Jurkat, Clone E6-1 (cell line): ENCODE data around the gene TFEB. TPM values are rescaled to one million over a fixed set of nuclear protein-coding genes. Genes with fewer than 3 reads are reported as not detected.
A peak's percentile ranks its signal among the peaks of the same experiment; 100 is the strongest.

Source experiments
- DNase-seq: peaks from one replicate; pipeline ENCODE4 v3.0.0-alpha.2; 2011; ENCODE audit warnings: low read depth, low spot score
- H3K4me3 ChIP-seq: 2 replicates; pipeline ENCODE4 v1.5.1; 2011; ENCODE audit warnings: mild to moderate bottlenecking, low read length, control low read depth, moderate library complexity
- polyA plus RNA-seq: library from polyadenylated mRNA; unstranded; fragments of >200 nt; gene quantifications from one replicate; pipeline ENCODE4 v1.2.1, GENCODE V29; 2012; ENCODE audit warnings: missing spikeins; ENCODE audit not compliant: insufficient read length, insufficient read depth

Gene TFEB
- 6.3 TPM for polyA plus RNA-seq

DNA sequence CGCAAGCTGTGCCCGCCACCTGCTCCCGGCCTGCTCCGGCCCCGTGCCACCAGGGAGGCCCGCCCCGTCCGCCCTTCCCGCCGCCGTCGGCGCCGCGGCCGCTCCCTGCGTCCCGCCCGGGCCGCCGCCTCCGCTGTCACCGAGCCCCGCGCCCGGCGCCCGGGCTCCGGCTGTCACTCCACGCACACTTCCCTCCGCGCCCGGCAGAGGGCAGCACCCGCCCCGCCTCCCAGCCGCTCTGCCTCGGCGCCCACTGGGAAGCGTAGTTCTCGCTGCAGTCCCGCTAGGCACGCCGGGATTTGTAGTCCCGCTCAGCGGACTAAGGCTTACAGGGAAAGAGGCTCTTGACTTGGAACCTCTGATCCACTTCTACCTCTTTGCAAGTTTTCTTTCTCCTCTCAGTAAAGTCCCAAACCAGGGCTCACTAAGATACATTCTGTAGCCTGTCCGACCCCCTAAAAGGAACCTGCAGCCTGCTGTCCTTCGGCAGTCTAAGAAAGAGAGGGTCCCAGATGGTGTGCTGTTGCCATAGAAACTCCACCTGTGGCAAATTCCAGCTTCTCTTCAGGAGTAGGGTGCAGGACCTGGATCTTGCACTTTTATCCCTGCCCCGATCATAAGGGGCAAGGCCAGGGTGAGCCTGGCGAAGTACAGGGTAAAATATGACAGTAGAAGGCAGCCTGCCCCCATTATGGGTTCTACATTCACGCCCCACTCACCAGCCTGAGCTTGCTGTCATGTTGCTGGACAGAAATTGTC, at the start of gene TFEB:
TFEB (minus strand) TSS at position 182 of the 759 bp plus-strand sequence. CDS start 44,395 bp downstream, outside the sequence.
- H3K4me3 ChIP-seq, result peak within 1 kb of the TSS; percentile 65
- DNase-seq, result peak; percentile 80

DNA sequence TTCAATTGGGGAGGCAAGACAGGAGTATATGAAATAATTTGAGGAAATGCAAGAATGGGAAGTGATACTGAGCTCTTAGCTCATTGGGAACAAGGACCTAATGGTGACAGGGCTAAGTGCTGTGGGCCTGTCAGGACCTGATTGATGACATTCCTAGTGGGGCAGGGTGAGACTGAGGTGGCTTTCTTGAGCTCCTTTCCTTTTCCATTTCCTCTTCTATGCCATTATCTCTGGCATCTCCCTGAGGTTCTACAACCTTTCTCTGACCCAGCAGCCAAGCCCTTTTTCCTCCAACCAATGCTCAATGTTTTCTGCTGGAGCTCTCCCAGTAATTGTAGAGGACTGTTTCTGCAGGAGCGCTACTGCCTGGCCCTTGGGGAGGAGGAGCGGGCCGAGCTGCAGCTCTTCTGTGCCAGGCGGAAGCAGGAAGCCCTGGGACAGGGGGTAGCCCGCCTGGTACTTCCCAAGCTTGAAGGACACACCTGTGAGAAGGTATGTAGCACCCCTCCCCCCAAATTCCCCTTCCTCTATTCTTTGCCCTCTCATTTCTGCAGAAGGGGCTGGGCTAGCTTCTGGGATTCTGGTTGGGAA, 49.3 kb upstream of the TFEB start:
- H3K4me3 ChIP-seq, result no peak overlapping the region
- no peak for DNase-seq

DNA sequence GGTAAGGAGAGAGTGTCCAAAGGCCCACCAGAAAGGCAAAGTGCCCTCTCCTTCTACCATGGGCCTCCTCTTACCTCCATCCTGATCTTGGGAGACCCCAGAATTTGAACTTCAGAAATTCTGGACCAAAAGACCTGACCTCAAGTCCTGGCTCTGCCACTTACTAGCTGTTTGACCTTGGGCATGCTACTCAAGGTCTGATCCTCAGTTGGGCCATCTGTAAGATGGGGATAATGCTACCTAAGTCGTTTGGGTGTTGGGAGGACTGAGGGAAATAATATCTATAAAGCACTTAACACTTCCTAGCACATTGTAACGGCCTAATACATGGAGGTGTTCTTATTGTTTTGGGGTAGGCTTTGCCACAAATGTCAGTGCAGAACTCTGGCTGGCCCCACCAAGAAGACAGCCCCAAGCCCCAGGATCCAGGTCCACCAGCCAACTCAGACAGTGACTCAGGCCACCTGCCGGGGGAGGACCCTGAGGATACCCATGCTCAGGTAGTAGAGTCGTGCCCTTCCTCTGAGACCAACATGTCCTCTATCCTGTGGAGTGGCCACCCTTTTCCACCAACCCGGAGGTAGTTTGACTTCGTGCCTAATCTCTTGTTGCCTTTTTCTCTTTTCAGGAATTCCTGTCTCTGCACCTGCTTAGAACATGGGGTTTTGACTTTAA, 47.8 kb upstream of the TFEB start:
- no peak overlapping the region for H3K4me3 ChIP-seq
- DNase-seq, result no peak

DNA sequence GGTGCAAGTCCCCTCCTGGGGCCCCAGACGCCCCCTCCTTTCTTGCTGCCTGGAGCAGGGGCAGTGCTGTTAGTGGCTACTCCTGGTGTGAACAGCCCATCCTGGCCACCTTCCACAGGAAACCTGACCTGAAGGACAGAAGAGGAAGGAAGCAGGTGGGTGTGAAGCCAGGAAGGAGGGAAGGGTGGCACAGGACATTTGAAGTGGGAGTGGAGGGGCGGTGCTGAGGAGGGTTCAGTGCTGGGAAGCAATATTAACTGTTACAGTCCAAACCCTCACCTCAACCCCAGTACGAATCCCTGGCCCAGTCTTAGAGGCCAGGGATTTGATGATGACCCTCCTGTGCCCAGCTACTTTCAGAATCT, 45.9 kb upstream of the TFEB start:
- no peak overlapping the region for H3K4me3 ChIP-seq

DNA sequence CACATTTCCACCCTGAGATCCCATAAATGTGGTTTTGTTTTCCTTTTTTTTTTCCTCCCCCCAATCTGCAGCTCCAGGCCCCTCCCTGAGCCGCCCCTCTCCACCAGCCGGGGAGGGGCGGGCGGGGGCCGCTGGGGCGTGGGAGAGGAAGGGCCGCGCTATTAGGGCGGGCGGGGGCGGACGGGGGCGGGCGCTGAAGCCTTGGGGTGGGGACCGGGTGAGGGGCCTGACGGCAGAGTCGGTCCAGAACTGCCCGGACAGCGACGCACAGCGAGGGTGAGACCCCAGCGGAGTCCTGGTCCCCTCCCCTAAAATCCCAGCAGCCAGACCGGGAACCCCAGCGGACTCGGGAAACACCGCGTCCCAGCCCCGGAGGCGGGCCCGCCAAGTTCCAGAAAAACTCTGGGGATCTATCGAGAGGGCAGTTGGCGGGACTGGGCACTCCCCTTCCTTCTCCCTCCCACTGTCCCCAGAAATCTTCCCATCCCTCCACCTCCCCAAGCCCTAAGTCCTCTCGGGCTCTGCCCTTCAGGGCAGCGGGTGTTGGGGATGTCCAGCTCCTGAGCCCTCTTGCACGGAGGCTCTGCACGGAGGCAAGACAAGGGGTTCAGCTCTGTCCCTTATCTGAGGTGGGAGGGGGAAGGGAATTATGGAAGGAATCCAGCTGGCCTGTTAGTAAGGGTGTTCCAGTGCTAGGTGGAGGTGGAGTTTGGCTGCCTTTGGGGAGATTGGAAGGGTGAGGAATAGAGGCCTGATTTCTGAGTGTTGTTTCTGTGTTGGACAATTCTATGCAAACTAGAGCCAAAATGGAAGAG, 45.4 kb upstream of the TFEB start, which contains the start of gene PRICKLE4:
PRICKLE4 (plus strand) TSS at position 232 of the 815 bp plus-strand sequence. CDS start 2,692 bp downstream, outside the sequence.
- peak within 1 kb of the TSS; percentile 75 for H3K4me3 ChIP-seq
- no peak for DNase-seq

More for the DNA sequence above, 45.9 kb upstream of the TFEB start:
- no peak for DNase-seq

DNA sequence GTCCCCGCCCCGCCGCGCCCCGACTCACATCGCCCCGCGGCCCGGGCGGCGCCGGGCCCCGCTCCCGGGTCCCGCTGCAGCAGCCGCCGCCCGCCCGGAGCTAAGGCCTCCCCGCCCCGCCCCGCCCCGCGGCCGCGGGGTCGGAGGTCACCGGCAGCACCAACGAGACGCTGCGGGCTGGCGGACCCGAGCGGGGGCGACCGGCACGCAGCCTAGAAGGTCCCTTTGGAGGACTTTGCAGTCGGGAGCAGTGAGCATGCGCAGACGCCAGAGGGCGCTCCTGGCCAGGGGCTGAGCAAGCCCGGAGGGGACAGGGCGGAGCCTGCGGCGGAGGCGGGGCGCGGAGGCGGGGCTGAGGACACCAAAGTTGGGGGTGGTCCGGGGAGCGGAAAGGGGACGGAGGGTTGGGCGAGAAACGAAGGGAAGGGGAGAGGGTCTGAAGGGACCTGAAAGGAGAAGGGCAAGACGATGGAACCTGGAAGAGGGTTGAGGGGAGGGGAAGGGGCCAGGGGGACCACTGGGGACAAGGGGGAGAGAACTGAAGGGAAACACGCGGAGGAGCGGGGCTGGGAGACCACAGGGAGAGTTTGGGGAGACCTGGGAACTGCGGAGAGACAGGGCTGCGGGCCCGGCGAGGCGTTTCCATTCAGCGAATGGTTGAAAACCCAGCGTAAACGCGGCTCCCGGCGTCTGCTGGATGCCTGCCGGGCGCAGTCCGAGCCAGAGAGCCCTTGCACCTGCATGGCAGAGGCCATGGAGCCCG, 44.6 kb upstream of the TFEB start, which contains the start of gene FRS3:
FRS3 (minus strand) TSS at position 113 of the 763 bp plus-strand sequence. CDS start 2,913 bp downstream, outside the sequence.
- DNase-seq, result peak; percentile 94

DNA sequence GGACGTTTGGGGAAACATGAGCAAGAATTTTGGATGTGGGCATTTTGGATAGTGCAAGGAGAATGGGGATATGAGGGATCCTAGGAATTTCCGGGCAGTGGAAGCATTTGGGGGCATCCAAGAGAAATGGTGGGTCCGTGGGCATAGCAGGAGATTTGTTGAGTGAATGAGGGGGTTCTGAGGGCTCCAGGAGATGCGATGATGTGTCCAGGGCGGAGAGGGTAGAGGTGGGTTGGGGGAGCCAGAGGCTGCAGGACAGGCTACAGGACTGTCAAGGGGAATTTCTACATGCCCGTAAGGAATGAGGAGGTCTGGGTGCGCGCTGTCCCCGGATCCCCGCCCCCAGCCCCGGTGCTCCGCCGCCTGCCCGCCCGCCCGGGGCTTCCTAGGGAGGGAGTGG, 43.9 kb upstream of the TFEB start:
- no peak for DNase-seq
- peak overlapping the region; percentile 75 for H3K4me3 ChIP-seq

More for the DNA sequence above, 44.6 kb upstream of the TFEB start, which contains the start of gene FRS3:
- H3K4me3 ChIP-seq, result peak within 1 kb of the TSS; percentile 75

DNA sequence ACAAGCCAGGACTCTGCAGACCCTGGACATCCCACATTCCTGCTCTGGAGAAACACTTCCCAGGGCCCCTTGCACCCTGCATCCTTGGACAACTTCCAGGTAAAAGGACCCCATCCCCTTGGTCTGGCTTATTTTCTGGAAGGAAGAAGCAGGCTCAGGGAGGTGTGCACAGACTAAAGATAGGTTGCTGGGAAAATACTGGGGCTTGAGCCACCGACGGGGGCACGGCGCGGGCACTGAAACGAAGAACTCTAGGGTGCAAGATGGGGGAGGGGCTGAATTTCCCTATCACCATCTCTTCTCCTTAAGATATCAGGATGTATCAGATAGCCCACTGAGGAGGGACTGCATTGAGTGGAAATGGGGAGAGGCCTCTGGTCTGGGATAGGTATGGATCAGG, 43.5 kb upstream of the TFEB start:
- peak overlapping the region; percentile 75 for H3K4me3 ChIP-seq
- DNase-seq, result no peak

DNA sequence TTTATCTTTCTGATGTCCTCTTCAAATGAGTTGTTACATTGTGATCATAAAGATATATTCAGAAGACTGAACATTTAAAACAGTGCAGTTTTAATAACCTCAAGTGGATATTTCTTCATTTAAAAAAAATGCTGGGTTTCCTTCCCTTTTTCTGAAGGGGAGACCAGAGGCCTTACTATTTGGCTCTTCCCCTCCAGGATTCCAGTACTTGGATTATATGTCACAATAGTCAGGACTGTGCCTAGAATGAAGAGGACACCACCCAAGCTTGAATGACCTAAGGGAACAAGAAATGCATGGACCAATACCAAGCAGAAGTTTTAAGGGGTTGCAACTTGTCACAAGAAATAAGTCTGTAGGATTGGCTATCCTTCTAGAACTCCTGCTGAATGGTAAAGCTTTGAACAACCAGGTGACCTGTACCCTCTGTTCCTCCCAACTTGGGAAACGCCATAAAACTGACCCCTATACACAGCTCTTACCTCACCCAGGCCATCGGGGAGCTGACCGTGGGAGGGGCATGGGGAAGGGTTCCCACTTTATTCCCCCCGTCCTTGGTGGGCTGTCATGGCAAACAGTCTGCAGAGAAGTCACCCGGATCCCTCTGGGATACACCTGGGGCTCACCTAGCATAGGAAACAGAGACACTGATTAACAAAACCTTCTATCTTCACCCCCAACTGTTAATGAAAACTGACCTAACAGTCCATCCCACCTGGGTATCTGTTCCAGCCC, 42.3 kb upstream of the TFEB start:
- no peak for DNase-seq
- no peak overlapping the region for H3K4me3 ChIP-seq

DNA sequence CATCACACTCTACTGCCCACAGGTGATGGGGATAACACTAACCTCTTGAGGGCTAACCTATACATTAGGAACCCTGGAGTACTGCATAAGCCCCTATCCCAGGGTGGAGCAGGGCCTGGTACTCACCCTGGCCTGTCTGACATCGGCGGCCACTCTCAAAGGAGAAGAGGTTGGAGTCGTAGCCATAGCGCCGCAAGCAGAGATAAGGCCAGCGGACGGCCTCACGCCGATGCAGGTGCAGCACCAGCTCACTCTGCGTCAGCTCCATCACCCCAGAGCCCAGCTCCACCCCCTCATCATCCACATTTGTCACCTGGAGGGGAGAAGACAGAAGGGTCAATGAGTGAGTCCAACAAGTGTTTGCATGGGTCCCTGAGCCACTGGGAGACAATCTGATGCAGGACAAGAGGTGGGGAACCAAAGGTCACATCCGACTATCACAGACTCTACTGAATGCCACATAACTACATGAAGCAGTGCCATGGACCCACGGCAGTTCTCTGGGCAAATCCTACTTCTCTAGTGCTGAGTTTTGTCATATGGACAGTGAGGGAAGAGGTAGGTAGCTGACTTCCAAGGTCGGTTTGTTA, 40.0 kb upstream of the TFEB start:
- no peak for DNase-seq
- H3K4me3 ChIP-seq, result no peak overlapping the region

DNA sequence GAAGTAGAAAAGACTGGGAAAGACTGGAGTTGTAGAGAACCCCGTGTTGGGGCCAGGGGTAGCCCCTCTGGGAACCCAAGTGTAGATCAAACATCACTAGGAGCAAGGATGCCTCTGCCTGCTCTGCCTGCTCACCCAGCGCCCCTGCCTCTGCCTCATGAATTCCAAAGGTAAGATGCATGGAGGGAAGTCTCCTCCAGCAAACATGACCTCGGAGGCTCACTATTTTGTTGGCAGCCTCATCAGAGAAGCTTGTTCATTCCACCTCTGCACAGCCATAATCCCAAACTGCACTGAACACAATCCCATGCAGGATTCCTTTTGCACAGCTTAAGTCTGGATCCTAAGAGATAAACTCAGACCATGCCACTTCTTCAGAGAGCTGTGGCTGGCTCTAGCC, 39.4 kb upstream of the TFEB start:
- no peak for DNase-seq
- no peak overlapping the region for H3K4me3 ChIP-seq

DNA sequence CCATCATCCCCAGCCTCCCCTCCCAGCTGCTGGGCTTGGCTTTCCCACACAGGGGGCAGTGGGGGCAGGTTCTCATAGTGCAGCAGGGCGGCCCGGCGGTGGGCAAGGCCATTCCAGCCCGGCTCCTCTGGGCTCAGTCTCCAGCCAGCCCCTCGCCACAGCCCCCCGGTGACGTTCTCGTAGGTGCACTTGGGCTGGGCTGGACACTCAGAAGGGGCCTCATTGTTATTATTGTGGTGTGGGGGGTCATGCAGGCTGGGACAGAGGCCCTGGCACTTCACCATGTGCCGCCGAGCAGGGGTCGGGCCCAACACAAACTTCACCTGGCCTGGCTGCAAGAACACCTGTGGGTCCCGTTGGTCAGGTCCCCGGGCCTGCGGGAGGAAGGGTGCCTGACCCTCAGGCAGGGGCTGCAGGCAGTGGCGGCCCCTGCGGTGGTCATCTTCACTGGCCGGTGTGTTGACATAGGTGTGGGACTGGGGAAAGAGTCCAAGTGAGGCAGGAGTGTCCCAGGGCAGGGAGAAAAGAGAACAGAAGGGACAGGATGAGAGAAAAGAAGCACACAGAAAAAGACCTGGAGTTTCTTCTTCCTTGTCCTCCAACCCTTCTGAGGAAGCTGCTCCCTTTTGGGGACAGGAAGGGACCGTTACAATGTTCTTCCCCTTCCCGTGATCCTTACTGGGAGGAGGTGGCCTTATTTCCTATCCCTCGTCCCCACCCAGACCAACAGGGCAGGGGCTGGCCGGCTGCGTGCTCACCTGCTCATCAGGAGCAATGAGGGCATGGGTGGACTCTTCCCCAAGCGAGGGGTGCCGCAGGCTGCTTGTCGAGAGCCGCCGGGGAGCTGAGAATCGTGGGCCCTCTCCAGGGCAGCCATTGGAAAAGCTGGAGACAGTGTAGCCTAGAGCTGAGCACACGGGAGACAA, 35.9 kb upstream of the TFEB start:
- H3K4me3 ChIP-seq, result no peak overlapping the region
- no peak for DNase-seq

DNA sequence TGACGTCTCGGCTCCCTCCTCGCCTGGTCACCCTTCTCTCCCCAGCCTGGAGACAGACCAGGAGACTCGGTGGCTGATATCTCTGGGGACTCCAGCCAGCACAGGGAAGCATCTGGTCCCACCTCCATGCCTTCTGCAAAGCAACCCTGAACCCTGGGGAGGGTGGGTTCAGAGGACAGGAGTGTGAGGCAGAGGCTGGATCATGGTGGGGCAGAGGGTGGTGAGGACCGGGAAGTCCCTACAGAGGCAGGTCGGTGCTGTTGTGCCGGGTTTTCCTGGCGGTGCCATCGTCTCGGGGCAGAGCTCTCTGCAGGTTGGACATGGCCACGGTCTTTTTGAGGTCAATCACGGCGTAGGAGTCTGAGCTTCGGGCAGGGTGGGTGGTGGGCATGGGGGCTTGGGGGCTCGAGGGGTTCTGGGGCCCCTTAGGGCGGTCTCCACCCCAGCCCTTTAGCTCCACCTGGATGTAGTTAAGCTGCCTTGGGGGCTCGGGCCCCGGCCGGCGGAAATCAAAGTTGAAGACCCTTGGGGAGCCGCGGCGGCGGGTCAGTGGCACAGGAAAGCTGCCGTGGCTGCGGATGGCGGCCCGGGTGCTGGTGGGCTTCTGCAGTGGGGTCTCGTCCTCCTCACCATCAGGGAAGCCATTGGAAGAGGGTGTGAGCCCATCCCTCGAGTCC, 35.1 kb upstream of the TFEB start:
- no peak for DNase-seq
- no peak overlapping the region for H3K4me3 ChIP-seq

DNA sequence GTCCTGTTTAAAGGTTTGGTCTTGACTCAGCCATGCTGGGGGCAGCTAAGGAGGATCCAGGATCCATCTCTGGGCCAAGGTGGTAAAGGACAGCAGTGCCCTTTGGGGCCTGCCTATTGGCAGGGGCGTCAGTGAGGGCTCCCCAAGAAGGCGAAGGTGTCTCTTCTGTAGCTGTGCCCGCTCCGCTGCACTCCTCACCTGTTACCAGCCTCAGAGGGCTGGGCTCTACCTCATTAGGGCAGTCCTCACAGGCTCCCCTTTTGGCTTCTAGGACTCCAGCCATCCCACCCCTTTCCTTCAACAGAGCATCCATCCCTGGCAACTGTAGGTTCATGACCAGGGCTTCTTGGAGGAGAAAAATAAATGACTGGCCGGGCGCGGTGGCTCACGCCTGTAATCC, 34.0 kb upstream of the TFEB start:
- H3K4me3 ChIP-seq, result no peak overlapping the region
- DNase-seq, result no peak

DNA sequence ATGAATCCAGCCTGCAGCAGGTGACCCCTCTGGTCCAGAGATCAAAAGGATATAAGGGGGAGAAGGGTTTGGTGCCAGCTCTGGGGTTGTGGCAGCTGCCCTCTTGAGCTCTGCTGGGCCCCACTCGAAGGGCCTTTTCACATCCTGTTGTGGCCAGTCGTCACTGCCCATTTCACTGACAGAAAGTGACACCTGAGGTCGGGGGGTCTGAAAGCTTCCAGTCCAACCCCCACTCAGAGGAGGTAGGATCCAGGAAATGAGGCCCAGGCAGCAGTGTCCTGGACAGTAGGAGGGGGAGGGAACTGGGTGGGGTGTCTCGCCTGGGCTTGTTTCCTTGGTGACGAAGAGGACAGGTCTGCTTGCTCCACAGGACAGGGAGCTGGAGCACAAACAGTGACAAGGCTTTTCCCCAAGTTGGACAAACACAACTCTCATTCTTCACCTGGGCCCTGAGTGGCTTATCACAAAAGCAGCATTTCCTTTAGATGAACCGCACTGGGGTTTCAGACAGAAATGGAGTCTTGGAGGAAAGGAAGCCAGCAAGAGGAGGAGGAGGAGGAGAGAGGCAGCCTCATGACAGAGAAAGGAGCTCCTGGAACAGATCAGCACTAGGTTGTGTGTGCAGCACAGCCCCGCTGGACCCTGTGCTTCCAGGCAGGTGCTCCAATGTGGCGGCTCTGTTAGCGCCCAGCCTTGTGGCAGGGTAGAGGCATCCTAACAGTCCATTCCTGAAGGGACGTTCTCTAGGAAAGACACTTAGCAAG, 33.3 kb upstream of the TFEB start:
- peak; percentile 44 for DNase-seq
- H3K4me3 ChIP-seq, result no peak overlapping the region
